OCI-LY7 (cell line): ENCODE results near the gene POLA2.

Source experiments
- CTCF ChIP-seq: fragments of 200-600 bp; sonication (generic); conservative IDR thresholded peaks from 2 replicates; pipeline ENCODE4 v1.5.1; 2014; ENCODE audit warnings: mild to moderate bottlenecking, antibody characterized with exemption, low read length, moderate library complexity, mixed read lengths
- EZH2phosphoT487 ChIP-seq: fragments of 200-600 bp; sonication (generic); IDR thresholded peaks from 2 replicates; pipeline ENCODE4 v1.6.1; 2018; ENCODE audit warnings: low read depth, borderline replicate concordance, mild to moderate bottlenecking, mixed run types, antibody characterized with exemption, low read length, moderate library complexity, mixed read lengths

- no peak for TF ChIP-seq CTCF
- TF ChIP-seq EZH2phosphoT487: no peak
These were observed at the start of gene POLA2 for GRCh38 chr11:65261591-65262380.
